Activated CD4-positive, alpha-beta memory T cell treated with anti-CD3 and anti-CD28 coated beads for 36 hours (primary cell): Measurements from ENCODE around the gene GATA2. TPM values are rescaled to one million over a fixed set of nuclear protein-coding genes. Genes with fewer than 3 reads are reported as not detected.

Source experiments
- CTCF ChIA-PET: fragments of 350-600 bp; sonication (Branson Sonifier 250); formaldehyde crosslinking; loops from one replicate; lab custom pipeline; 2021; ENCODE audit warnings: antibody characterized with exemption, inconsistent platforms; lab: Charles Lee
- POLR2A ChIA-PET: fragments of 350-600 bp; sonication (Branson Sonifier 250); formaldehyde crosslinking; loops from one replicate; lab custom pipeline; 2021; ENCODE audit warnings: antibody characterized with exemption; lab: Charles Lee
- DNase-seq: peaks from one replicate; pipeline ENCODE4 v3.0.0-alpha.2; 2020
- H3K27ac Mint-ChIP-seq: one replicate; pipeline ENCODE4 v1.8.0; 2021; ENCODE audit warnings: mixed read lengths
- H3K27me3 Mint-ChIP-seq: one replicate; pipeline ENCODE4 v1.8.0; 2021; ENCODE audit warnings: mixed read lengths
- H3K36me3 Mint-ChIP-seq: one replicate; pipeline ENCODE4 v1.8.0; 2021; ENCODE audit warnings: mixed read lengths
- H3K4me1 Mint-ChIP-seq: one replicate; pipeline ENCODE4 v1.8.0; 2021; ENCODE audit warnings: low read depth, mixed read lengths
- H3K4me3 Mint-ChIP-seq: one replicate; pipeline ENCODE4 v1.8.0; 2021; ENCODE audit warnings: mild to moderate bottlenecking, mixed read lengths
- H3K9me3 Mint-ChIP-seq: one replicate; pipeline ENCODE4 v1.8.0; 2021; ENCODE audit warnings: mixed read lengths
- intact Hi-C: fragments of 100-400 bp; cut with micrococcal nuclease; formaldehyde crosslinking; loops from one replicate; pipeline ENCODE4 v1.15.1; 2023
- total RNA-seq, 2 experiments: library from RNA; stranded (reverse); gene quantifications; one replicate each; pipeline ENCODE4 v1.2.3, GENCODE V29; 2021

The GATA2 gene
- total RNA-seq, 2 experiments from 2014 or later: not detected

DNA sequence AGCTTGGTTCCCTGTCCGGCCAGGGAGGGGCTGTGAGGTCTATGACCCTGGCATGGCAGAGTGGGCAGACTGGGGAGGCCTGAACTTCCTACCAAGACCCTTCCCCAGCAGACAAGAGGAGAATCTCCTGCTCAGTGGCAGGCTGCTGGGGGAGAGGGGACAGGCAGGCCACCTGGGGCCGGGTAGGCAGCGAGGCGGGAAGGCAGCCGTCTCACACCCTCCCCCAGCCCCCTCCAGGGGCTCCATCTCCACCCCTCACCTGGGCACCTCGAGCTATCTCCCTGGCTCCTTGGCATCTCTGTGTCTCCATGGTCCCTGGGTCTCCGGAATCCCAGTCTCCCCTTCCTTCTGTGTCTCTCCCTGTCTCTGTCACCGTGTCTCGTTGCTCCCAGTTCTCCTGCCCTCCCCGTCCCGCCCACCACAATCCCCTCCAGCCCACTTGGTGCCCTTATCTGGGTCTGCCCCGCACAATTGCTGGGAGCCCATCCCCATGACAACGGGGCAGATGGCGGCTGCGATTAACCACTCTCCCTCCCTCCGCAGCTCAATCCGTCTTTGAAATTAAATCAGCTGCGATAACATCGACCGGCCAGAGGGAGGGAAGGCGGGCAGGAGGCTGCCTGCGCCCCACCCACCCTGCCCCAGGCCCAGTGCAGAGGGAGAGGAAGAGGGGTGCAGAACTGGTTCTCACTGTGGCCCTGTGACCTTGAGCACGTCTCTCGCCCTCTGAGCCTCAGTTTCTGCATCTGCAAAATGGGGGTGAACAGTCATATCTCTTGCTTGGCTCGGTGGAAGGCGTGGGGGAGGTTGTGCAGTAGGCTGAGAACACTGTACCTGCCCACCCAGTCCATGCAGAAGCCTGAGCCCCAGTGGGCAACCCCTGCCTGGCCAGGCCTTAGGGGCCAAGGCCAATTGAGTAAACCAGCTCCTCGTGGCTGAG, 36.0 kb downstream of the GATA2 start:
- CTCF ChIA-PET: no interaction called here
- Mint-ChIP-seq H3K9me3 (no peaks in the 10 kb centered on the region), H3K4me3 (no peak overlapping the region), H3K27ac (no peak overlapping the region), H3K4me1 (no peaks in the 10 kb centered on the region), H3K36me3 (no peaks in the 10 kb centered on the region), H3K27me3 (peaks cover 17% of the 10 kb centered on the region)
- intact Hi-C loops: no loop called here
- DNase-seq: no peak
- POLR2A ChIA-PET: no interaction called here

DNA sequence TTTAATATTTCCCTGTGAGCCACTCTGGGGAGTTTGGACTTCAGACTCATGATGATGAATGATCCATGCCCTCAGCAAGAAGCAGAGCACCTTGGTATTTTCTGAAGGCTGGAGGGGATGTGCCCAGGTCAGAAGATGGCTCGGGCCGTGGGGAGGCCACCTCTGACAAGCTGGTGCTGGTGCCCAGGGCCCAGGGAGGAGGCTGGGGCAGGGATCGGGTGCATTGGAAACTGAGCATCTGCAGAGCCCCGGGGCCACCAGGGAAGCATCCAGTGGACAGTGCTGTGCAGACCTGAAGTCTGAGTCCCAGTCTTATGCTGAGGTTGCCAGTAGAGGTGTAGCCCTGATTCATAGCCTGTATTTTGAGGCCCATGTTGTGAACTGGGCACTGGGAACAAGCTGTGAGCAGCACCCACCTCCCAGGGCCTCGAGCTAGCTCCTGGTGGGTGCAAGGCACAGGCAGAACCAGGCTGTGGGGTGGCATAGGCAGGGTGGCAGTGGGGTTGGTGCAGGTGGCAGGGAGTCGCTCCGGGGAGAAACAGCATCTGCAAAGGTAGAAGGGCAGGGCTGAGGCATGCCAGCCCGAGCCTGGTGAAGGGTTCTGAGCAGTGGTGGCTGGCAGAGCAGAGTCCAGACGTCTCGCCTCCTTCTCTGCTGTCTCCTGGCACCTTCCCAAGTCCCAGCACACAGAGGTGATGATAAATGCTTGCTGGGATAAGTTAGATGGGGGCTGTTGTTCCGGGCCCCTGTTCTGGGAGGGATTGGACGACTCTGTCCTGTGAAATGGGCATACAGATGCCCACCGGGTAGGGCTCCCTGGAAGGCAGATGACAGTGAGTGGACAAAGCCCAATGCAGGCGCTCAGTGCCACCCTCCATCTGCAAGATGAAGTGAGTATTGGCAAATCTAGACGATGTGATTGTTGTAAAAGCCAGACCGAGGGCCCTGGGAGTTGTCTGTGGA, 36.9 kb downstream of the GATA2 start:
- intact Hi-C loops: no loop called here
- CTCF ChIA-PET: no interaction called here
- peaks cover under 1% of the 10 kb centered on the region for H3K4me1 Mint-ChIP-seq

DNA sequence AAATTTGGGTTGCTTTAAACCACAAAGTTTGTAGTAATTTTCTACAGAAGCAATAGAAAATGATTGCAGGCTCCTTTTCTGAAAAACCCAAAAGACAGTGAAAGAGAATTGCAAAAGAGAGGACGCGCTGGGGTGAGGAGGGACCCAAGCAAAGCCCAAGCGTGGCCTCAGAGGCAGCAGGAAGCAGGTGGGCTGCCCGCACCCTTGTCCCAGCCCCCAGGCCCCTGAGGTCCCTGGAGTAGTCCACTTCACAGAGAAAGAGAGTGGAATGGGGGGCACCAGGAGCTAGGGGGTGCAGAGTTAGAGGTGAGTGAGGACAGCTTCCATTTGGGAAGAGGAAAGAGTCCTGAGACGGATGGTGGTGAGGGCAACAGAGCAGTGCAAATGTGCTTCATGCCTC, 37.9 kb downstream of the GATA2 start:
- Mint-ChIP-seq H3K4me1 (peaks cover 10% of the 10 kb centered on the region), H3K27ac (no peak overlapping the region), H3K36me3 (no peaks in the 10 kb centered on the region), H3K27me3 (peaks cover 17% of the 10 kb centered on the region), H3K9me3 (peaks cover 10% of the 10 kb centered on the region), H3K4me3 (no peak overlapping the region)
- ChIA-PET POLR2A (no interaction called here), CTCF (no interaction called here)
- DNase-seq: no peak
- intact Hi-C loops: no loop called here

More for the DNA sequence above, 36.9 kb downstream of the GATA2 start:
- Mint-ChIP-seq H3K36me3 (no peaks in the 10 kb centered on the region), H3K4me3 (no peak overlapping the region), H3K9me3 (peaks cover 2% of the 10 kb centered on the region), H3K27me3 (peaks cover 17% of the 10 kb centered on the region), H3K27ac (no peak overlapping the region)
- no peak for DNase-seq
- POLR2A ChIA-PET: no interaction called here

DNA sequence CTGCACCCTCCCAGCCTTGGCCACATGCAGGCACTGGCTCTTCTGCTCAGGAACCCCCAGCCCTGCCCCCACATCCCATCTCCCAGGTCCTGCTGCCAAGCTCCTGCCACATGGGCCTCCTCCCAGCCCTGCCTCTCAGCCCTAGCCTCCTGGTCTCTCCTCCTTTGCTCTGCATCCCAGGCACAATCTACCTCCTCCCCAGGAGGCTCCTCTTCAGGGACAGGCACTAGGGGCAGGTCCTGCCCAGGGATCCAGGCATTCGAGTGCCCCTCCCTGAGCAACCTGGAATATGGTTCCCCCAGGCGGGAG, 38.7 kb downstream of the GATA2 start:
- POLR2A ChIA-PET: no interaction called here
- Mint-ChIP-seq H3K4me3 (no peak overlapping the region), H3K9me3 (peaks cover 10% of the 10 kb centered on the region), H3K27ac (no peak overlapping the region), H3K36me3 (no peaks in the 10 kb centered on the region), H3K4me1 (peaks cover 14% of the 10 kb centered on the region), H3K27me3 (peaks cover 17% of the 10 kb centered on the region)
- CTCF ChIA-PET: no interaction called here
- intact Hi-C loops: no loop called here
- DNase-seq: no peak

DNA sequence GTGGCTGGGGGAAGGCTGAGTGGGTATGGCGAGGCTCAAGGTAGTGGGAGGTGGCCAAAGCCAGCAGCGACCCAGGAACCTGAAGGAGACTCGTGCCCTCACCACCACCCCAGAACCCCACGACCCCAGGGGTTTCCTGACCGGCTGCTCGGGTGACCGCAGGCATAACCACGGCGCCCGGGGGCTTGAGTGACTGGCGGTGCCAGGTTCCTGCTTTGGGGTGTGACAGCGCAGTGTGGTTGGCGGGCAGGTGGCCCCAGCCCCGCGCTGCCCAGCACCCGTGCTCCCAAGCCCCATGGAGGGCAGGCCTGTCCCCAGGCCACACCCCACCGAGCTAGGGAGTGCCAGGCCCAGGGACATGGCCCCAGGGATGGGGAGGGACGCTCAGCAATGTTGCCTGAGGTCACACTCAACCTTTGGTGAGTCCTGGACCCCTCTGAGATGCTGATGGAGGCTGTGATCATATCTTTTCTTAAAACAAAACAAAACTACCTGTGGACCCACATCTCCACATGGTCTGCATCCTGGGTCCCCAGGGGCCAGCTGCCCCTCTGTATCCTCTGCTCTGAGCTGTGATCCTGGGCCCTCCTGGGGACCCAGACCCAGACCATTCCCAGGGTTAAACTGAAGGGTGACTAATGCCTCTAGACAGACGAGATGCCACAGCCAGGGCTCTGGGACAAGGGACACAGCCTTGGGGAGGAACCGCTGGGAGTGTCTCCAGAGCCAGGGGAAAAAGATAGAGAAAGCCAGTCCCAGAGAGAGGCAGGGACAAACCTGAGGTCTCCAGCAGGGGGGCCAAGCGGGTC, 39.3 kb downstream of the GATA2 start:
- Mint-ChIP-seq H3K4me1 (peaks cover 19% of the 10 kb centered on the region), H3K4me3 (no peak overlapping the region), H3K27ac (no peak overlapping the region), H3K9me3 (peaks cover 12% of the 10 kb centered on the region), H3K36me3 (no peaks in the 10 kb centered on the region), H3K27me3 (peaks cover 17% of the 10 kb centered on the region)
- intact Hi-C loops: no loop called here
- DNase-seq: no peak
- POLR2A ChIA-PET: no interaction called here
- CTCF ChIA-PET: interaction anchor here (0.5 kb wide), 1 partner anchor 191 kb away, joined by 3 read pairs; no protein-coding TSS in a partner anchor

DNA sequence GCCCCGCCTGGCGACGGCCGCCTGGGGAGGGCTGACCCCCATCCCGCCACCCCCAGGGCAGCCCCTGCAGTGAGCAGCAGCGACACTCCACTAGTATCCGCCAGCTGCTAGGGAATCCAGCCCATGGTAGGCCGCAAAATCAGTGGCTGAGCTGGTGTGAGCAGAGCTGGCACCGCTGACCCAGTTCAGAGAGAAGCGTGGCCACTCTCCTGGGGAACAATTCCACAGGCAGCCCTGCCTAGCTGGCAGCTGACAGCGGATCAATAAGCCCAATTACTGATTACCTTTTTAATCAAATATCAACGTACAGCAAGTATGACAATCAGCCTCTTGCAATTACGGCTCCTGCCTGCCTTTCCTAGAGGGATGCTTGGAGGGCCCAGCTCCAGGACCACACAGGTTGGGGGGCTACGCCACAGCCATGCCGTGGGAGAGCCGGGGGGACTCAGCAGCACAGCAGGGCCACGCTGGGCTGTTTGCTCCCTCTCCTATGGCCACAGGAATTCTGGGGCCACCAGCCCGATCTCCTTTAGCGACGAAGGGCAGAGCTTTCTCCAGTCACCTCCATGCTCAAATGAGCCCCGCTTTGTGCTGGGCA, 40.2 kb downstream of the GATA2 start:
- Mint-ChIP-seq H3K27ac (no peak overlapping the region), H3K27me3 (peaks cover 17% of the 10 kb centered on the region), H3K4me3 (no peak overlapping the region), H3K36me3 (peaks cover 4% of the 10 kb centered on the region), H3K9me3 (peaks cover 17% of the 10 kb centered on the region), H3K4me1 (peaks cover 27% of the 10 kb centered on the region)
- intact Hi-C loops: no loop called here
- ChIA-PET POLR2A (no interaction called here), CTCF (no interaction called here)
- DNase-seq: no peak

DNA sequence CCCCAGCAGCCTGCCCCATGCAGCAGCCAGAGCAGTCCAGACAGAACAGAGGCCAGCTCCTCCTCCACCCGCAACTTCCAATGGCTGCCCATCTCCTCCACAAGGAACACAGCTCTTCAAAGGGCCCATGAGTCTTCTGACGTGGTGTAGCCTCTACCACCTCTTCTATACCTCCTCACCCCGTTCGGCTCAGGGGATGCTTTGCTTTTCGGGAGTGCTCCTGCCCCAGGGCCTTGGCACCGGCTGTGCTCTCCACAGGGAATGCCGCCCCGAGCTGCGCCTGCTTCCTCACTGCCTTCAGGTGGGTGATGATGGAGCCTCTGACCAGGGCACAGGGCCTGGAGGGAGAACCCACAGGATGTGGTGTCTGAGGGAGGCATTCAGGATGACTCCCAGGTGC, 40.9 kb downstream of the GATA2 start:
- POLR2A ChIA-PET: no interaction called here
- Mint-ChIP-seq H3K27me3 (peaks cover 17% of the 10 kb centered on the region), H3K4me1 (peaks cover 33% of the 10 kb centered on the region), H3K27ac (no peak overlapping the region), H3K9me3 (peaks cover 23% of the 10 kb centered on the region), H3K36me3 (peaks cover 6% of the 10 kb centered on the region), H3K4me3 (no peak overlapping the region)
- CTCF ChIA-PET: no interaction called here
- intact Hi-C loops: no loop called here
- DNase-seq: no peak

DNA sequence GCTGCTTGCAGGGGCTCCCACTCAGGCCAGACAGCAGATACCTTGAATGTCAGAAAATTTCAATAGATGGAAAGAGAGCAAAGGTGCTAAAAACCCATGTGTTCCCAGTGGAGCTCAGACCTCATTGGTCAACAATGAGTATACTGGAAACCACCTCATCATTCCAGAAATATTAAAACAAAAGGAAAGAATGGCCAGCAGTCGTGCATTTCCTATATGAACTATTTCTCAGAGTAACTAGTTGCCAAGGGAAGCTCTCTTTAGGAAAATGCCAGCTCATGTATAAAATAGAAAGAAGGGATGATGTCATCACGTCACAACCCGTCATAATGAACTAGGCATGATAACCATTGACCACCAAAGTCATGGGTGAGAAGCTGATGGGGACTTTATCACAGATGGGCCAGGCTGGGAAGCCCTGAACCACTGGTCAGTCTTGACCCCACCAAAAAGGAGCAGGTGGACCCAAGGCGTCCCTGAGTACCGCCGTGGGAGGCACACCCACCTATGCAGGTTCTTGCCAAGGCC, 43.8 kb downstream of the GATA2 start:
- intact Hi-C loops: loop anchor here (5.0 kb wide), 2 partner anchors 337 to 353 kb away; no protein-coding TSS in a partner anchor
- peaks cover 27% of the 10 kb centered on the region for H3K9me3 Mint-ChIP-seq
- peak overlapping the region; percentile 89 for H3K27ac Mint-ChIP-seq
- ChIA-PET CTCF (interaction anchor here (0.7 kb wide), 1 partner anchor 21 kb away, joined by 3 read pairs; no protein-coding TSS in a partner anchor), POLR2A (interaction anchor here (0.6 kb wide), 1 partner anchor 34 kb away, joined by 3 read pairs; no protein-coding TSS in a partner anchor)
- DNase-seq: no peak
- H3K27me3 Mint-ChIP-seq: peaks cover 6% of the 10 kb centered on the region
- peaks cover 10% of the 10 kb centered on the region for H3K36me3 Mint-ChIP-seq
- H3K4me1 Mint-ChIP-seq: peaks cover 39% of the 10 kb centered on the region
- no peak overlapping the region for H3K4me3 Mint-ChIP-seq

DNA sequence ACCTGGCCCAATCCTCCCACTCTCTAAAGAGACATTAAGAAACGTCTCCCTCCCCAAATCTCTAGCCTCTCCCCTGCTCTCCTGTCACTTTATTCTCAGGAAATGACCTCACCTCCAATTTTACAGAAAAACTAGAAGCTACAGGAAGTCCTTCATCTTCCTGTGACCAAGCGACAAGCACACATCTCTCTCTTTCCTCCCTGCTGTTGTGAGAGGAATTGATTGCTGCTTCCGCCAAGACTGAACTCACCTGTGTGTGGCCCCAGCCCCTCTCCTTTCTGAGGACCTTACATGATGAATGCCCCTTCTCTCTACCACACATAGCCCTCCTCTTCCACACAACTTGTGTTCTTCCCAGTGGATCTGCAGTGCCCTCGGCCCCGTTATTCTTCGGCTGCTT, 44.5 kb downstream of the GATA2 start:
- H3K36me3 Mint-ChIP-seq: peaks cover 10% of the 10 kb centered on the region
- ChIA-PET POLR2A (no interaction called here), CTCF (interaction anchor here (0.7 kb wide), 1 partner anchor 398 kb away, joined by 5 read pairs; no protein-coding TSS in a partner anchor)
- peak overlapping the region; percentile 89 for H3K27ac Mint-ChIP-seq
- peaks cover 39% of the 10 kb centered on the region for H3K4me1 Mint-ChIP-seq
- H3K9me3 Mint-ChIP-seq: peaks cover 27% of the 10 kb centered on the region
- peak overlapping the region; percentile 38 for H3K4me3 Mint-ChIP-seq
- peaks cover 4% of the 10 kb centered on the region for H3K27me3 Mint-ChIP-seq
- DNase-seq: peak; percentile 43
- intact Hi-C loops: loop anchor here (5.0 kb wide), 2 partner anchors 336 to 354 kb away; no protein-coding TSS in a partner anchor

DNA sequence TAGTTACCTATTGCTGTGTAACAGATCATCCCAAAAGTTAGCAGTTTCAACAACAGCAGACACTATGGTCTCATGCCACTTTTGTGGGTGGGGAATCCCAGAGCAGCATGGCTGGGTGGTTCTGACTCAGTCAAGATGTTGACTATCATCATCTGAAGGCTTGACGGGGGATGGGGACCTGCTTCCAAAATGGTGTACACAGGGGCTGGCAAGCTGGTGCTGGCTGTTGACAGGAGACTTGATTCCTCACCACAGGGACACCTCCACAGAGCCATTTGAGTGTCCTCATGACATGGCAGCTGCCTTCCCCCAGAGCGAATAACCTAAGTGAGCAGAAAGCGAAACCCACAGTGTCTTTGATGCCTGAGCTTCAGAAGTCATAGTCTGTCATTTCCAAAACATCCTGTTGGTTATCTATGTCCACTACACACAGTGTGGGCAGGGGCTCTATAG, 45.4 kb downstream of the GATA2 start:
- peak; percentile 89 for DNase-seq
- Mint-ChIP-seq H3K4me3 (peak overlapping the region; percentile 24), H3K4me1 (peaks cover 39% of the 10 kb centered on the region), H3K36me3 (peaks cover 10% of the 10 kb centered on the region), H3K9me3 (peaks cover 27% of the 10 kb centered on the region), H3K27me3 (no peaks in the 10 kb centered on the region), H3K27ac (peak overlapping the region; percentile 89)
- intact Hi-C loops: loop anchor here (2.0 to 5.0 kb wide), 3 partner anchors 41 to 355 kb away; no protein-coding TSS in a partner anchor
- CTCF ChIA-PET: interaction anchor here (0.6 to 0.9 kb wide), 2 partner anchors 43 to 170 kb away, joined by 3 read pairs; no protein-coding TSS in a partner anchor
- POLR2A ChIA-PET: interaction anchor here (0.6 kb wide), 3 partner anchors 125 to 1313 kb away, joined by 3 read pairs; no protein-coding TSS in a partner anchor
